ENCODE results near the gene TMEM213. TPM values are rescaled to one million over a fixed set of nuclear protein-coding genes. Genes with fewer than 3 reads are reported as not detected.

The TMEM213 gene
- total and polyA plus RNA-seq, 2 donors (not counting 1 experiment from before 2014, with no cell fraction given): not detected

DNA sequence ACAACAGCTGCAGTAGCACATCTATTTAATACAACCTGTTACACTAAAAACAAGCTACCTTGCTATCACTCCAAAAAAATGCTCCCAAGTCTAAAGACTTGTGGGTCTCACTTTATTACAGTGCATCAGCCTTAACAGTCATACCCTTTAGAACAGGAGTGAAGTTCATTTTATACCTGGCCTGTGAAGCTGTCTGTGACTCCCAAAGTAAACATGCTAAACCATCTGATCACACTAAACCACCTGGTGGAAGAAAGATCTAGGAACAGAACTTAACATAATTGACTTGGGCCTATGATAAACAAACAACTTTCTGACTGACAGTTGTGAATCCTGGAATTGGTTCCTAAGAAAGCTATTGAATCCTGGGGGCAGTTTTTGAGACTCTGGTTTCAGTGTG lies 81.1 kb downstream of the TMEM213 start:
- no peak for DNase-seq (ENCODE audit: low read depth in 2 of 2)
- Histone ChIP-seq H3K4me2 (ENCODE audit: extremely low read depth, insufficient read depth, low read length) (no peak overlapping the region), H3K36me3 (ENCODE audit: control insufficient read depth, insufficient read depth, low read length) (no peaks in the 10 kb centered on the region), H3K27me3 (ENCODE audit: control insufficient read depth, insufficient read depth, low read length) (no peaks in the 10 kb centered on the region), H2AFZ (ENCODE audit: low read length) (no peak overlapping the region), H3K79me2 (ENCODE audit: control insufficient read depth, insufficient read depth, low read length) (no peaks in the 10 kb centered on the region), H4K20me1 (ENCODE audit: control insufficient read depth, extremely low read depth, insufficient read depth, low read length) (no peaks in the 10 kb centered on the region), H3K27ac (ENCODE audit: insufficient read depth, low read length) (no peak overlapping the region), H3K4me1 (ENCODE audit: control insufficient read depth, extremely low read depth, insufficient read depth, low read length) (no peaks in the 10 kb centered on the region), H3K4me3 (replicated peaks in 1 of 4; ENCODE audit: control extremely low read depth in 1 of 4, insufficient read depth in 1 of 4, low read depth in 3 of 4, low read length in 4 of 4) (no peak overlapping the region), H3K9me3 (ENCODE audit: control insufficient read depth, insufficient read depth, low read depth, low read length) (no peaks in the 10 kb centered on the region), H3K9ac (ENCODE audit: insufficient read depth, low read length) (no peak overlapping the region)
- no peak for TF ChIP-seq EZH2 (IDR thresholded peaks at IDR 0.05; ENCODE audit: low read length, missing control alignments)
- TF ChIP-seq, protein P1, sequence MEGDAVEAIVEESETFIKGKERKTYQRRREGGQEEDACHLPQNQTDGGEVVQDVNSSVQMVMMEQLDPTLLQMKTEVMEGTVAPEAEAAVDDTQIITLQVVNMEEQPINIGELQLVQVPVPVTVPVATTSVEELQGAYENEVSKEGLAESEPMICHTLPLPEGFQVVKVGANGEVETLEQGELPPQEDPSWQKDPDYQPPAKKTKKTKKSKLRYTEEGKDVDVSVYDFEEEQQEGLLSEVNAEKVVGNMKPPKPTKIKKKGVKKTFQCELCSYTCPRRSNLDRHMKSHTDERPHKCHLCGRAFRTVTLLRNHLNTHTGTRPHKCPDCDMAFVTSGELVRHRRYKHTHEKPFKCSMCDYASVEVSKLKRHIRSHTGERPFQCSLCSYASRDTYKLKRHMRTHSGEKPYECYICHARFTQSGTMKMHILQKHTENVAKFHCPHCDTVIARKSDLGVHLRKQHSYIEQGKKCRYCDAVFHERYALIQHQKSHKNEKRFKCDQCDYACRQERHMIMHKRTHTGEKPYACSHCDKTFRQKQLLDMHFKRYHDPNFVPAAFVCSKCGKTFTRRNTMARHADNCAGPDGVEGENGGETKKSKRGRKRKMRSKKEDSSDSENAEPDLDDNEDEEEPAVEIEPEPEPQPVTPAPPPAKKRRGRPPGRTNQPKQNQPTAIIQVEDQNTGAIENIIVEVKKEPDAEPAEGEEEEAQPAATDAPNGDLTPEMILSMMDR (conservative IDR thresholded peaks at IDR 0.05 in 1 of 2, IDR thresholded peaks at IDR 0.05 in 1 of 2; ENCODE audit: low read depth in 1 of 2, low read length in 2 of 2): no peak

DNA sequence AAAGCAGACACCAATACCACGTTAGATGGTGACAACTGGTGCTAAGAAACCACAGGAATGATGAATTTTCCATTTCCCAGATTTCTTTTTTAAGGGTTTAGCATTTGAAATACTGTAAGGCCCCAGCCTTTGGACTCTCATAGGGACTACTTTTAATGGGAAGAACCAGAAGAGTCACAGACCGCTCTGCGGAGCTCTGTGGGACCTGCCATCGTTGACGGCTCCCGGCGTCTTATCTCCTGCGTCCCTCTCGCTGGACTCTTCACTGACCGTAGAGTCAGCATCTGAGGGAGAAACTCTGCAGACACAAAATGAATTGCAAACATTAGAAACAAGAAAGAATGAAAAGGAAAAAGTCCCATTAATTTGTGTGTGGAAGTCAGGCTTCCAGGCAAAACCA lies 81.6 kb downstream of the TMEM213 start:
- Histone ChIP-seq H3K4me3 (replicated peaks in 1 of 4; ENCODE audit: control extremely low read depth in 1 of 4, insufficient read depth in 1 of 4, low read depth in 3 of 4, low read length in 4 of 4) (no peak overlapping the region), H3K36me3 (ENCODE audit: control insufficient read depth, insufficient read depth, low read length) (no peaks in the 10 kb centered on the region), H3K27ac (ENCODE audit: insufficient read depth, low read length) (no peak overlapping the region), H3K27me3 (ENCODE audit: control insufficient read depth, insufficient read depth, low read length) (no peaks in the 10 kb centered on the region), H4K20me1 (ENCODE audit: control insufficient read depth, extremely low read depth, insufficient read depth, low read length) (no peaks in the 10 kb centered on the region), H3K4me1 (ENCODE audit: control insufficient read depth, extremely low read depth, insufficient read depth, low read length) (no peaks in the 10 kb centered on the region), H2AFZ (ENCODE audit: low read length) (no peak overlapping the region), H3K9me3 (ENCODE audit: control insufficient read depth, insufficient read depth, low read depth, low read length) (no peaks in the 10 kb centered on the region), H3K9ac (ENCODE audit: insufficient read depth, low read length) (no peak overlapping the region), H3K79me2 (ENCODE audit: control insufficient read depth, insufficient read depth, low read length) (no peaks in the 10 kb centered on the region), H3K4me2 (ENCODE audit: extremely low read depth, insufficient read depth, low read length) (no peak overlapping the region)
- TF ChIP-seq, protein P1 (conservative IDR thresholded peaks at IDR 0.05 in 1 of 2, IDR thresholded peaks at IDR 0.05 in 1 of 2; ENCODE audit: low read depth in 1 of 2, low read length in 2 of 2): no peak
- no peak for TF ChIP-seq EZH2 (IDR thresholded peaks at IDR 0.05; ENCODE audit: low read length, missing control alignments)
- no peak for DNase-seq (ENCODE audit: low read depth in 2 of 2)

GRCh38 chr7:138880881-138881578 lies 83.2 kb downstream of the TMEM213 start:
- Histone ChIP-seq H3K79me2 (ENCODE audit: control insufficient read depth, insufficient read depth, low read length) (no peaks in the 10 kb centered on the region), H4K20me1 (ENCODE audit: control insufficient read depth, extremely low read depth, insufficient read depth, low read length) (no peaks in the 10 kb centered on the region), H2AFZ (ENCODE audit: low read length) (no peak overlapping the region), H3K4me3 (replicated peaks in 1 of 4; ENCODE audit: control extremely low read depth in 1 of 4, insufficient read depth in 1 of 4, low read depth in 3 of 4, low read length in 4 of 4) (no peak overlapping the region), H3K9ac (ENCODE audit: insufficient read depth, low read length) (no peak overlapping the region), H3K9me3 (ENCODE audit: control insufficient read depth, insufficient read depth, low read depth, low read length) (no peaks in the 10 kb centered on the region), H3K36me3 (ENCODE audit: control insufficient read depth, insufficient read depth, low read length) (no peaks in the 10 kb centered on the region), H3K4me1 (ENCODE audit: control insufficient read depth, extremely low read depth, insufficient read depth, low read length) (no peaks in the 10 kb centered on the region), H3K4me2 (ENCODE audit: extremely low read depth, insufficient read depth, low read length) (no peak overlapping the region), H3K27ac (ENCODE audit: insufficient read depth, low read length) (no peak overlapping the region), H3K27me3 (ENCODE audit: control insufficient read depth, insufficient read depth, low read length) (no peaks in the 10 kb centered on the region)
- DNase-seq (ENCODE audit: low read depth in 2 of 2): peak; percentile 35 to 81
- TF ChIP-seq, protein P1 (conservative IDR thresholded peaks at IDR 0.05 in 1 of 2, IDR thresholded peaks at IDR 0.05 in 1 of 2; ENCODE audit: low read depth in 1 of 2, low read length in 2 of 2): no peak
- TF ChIP-seq EZH2 (IDR thresholded peaks at IDR 0.05; ENCODE audit: low read length, missing control alignments): no peak
